WTC11 (cell line): Measurements from ENCODE around the gene MAPK8IP1. TPM values are rescaled to one million over a fixed set of nuclear protein-coding genes. Genes with fewer than 3 reads are reported as not detected.
A peak's percentile ranks its signal among the peaks of the same experiment; 100 is the strongest.

Experiments used
- ATAC-seq: fragments of 200-7000 bp; cut with Tn5 transposase; 2 replicates; pipeline ENCODE4 v1.10.0; 2021; ENCODE audit warnings: mild to moderate bottlenecking, moderate library complexity
- CTCF ChIA-PET: fragments of 300-600 bp; sonication (Branson Sonifier 250); formaldehyde crosslinking; loops from one replicate; lab custom pipeline; 2021; ENCODE audit warnings: antibody characterized with exemption; lab: Charles Lee
- POLR2A ChIA-PET: fragments of 350-600 bp; sonication (Branson Sonifier 250); formaldehyde crosslinking; loops from one replicate; lab custom pipeline; 2021; ENCODE audit warnings: antibody characterized with exemption; lab: Charles Lee
- DNase-seq: peaks from one replicate; pipeline ENCODE4 v3.0.0; 2021; ENCODE audit warnings: low spot score
- H3K27ac Mint-ChIP-seq: 2 replicates; pipeline ENCODE4 v1.8.0; 2021; ENCODE audit warnings: mixed read lengths
- H3K27me3 Mint-ChIP-seq: 2 replicates; pipeline ENCODE4 v1.8.0; 2021; ENCODE audit warnings: low read depth, mild to moderate bottlenecking, moderate library complexity, mixed read lengths
- H3K36me3 Mint-ChIP-seq: 2 replicates; pipeline ENCODE4 v1.8.0; 2021; ENCODE audit warnings: mixed read lengths
- H3K4me1 Mint-ChIP-seq: 2 replicates; pipeline ENCODE4 v1.8.0; 2022; ENCODE audit warnings: mixed read lengths
- H3K4me3 Mint-ChIP-seq: 2 replicates; pipeline ENCODE4 v1.8.0; 2021; ENCODE audit warnings: mild to moderate bottlenecking, moderate library complexity, mixed read lengths
- H3K9me3 Mint-ChIP-seq: 2 replicates; pipeline ENCODE4 v1.8.0; 2021; ENCODE audit warnings: mixed read lengths
- ELF4 ChIP-seq: sonication (generic); formaldehyde crosslinking; IDR thresholded peaks from 2 replicates; pipeline ENCODE4 v1.8.1; 2022; ENCODE audit warnings: low read depth, mild to moderate bottlenecking, moderate library complexity, missing genetic modification reagents
- ESRRA ChIP-seq: sonication (generic); formaldehyde crosslinking; IDR thresholded peaks from 2 replicates; pipeline ENCODE4 v1.8.1; 2022; ENCODE audit warnings: mild to moderate bottlenecking, missing genetic modification reagents, borderline replicate concordance
- ETV6 ChIP-seq: sonication (generic); formaldehyde crosslinking; IDR thresholded peaks from 2 replicates; pipeline ENCODE4 v1.8.1; 2022; ENCODE audit warnings: mild to moderate bottlenecking, missing genetic modification reagents
- PRRX2 ChIP-seq: fragments of 250-450 bp; sonication (Bioruptor Pico); IDR thresholded peaks from 2 replicates; pipeline ENCODE4 v1.8.0; 2021; ENCODE audit warnings: mild to moderate bottlenecking
- RORB ChIP-seq: fragments of 250-450 bp; sonication (Bioruptor Pico); IDR thresholded peaks from 2 replicates; pipeline ENCODE4 v1.9.0; 2021; ENCODE audit warnings: mild to moderate bottlenecking
- SP1 ChIP-seq: sonication (generic); formaldehyde crosslinking; conservative IDR thresholded peaks from 2 replicates; pipeline ENCODE4 v1.8.1; 2022; ENCODE audit warnings: missing genetic modification reagents
- TEAD1 ChIP-seq: sonication (generic); formaldehyde crosslinking; IDR thresholded peaks from 2 replicates; pipeline ENCODE4 v1.8.0; 2022; ENCODE audit warnings: mild to moderate bottlenecking, missing genetic modification reagents
- total RNA-seq: library from RNA; stranded (reverse); gene quantifications from 3 replicates; pipeline ENCODE4 v1.2.3, GENCODE V29; 2021
- TF ChIP-seq, protein P1 (sequence below): sonication (generic); formaldehyde crosslinking; IDR thresholded peaks from 2 replicates; pipeline ENCODE4 v1.8.0; 2022; ENCODE audit warnings: mild to moderate bottlenecking, missing genetic modification reagents
- TF ChIP-seq, protein P2 (sequence below): sonication (generic); formaldehyde crosslinking; IDR thresholded peaks from 2 replicates; pipeline ENCODE4 v1.8.1; 2022; ENCODE audit warnings: mild to moderate bottlenecking, moderate library complexity, missing genetic modification reagents
- TF ChIP-seq, protein P3 (sequence below): fragments of 250-450 bp; sonication (Bioruptor Pico); IDR thresholded peaks from 2 replicates; pipeline ENCODE4 v1.8.0; 2021; ENCODE audit warnings: mild to moderate bottlenecking
- TF ChIP-seq, protein P4 (sequence below): sonication (generic); formaldehyde crosslinking; IDR thresholded peaks from 2 replicates; pipeline ENCODE4 v1.8.1; 2022; ENCODE audit warnings: low read depth, mild to moderate bottlenecking, moderate library complexity, missing genetic modification reagents, borderline replicate concordance
- TF ChIP-seq, protein P5 (sequence below): sonication (generic); formaldehyde crosslinking; IDR thresholded peaks from 2 replicates; pipeline ENCODE4 v1.8.0; 2022; ENCODE audit warnings: mild to moderate bottlenecking, missing genetic modification reagents
- TF ChIP-seq, protein P6 (sequence below): sonication (generic); formaldehyde crosslinking; IDR thresholded peaks from 2 replicates; pipeline ENCODE4 v1.8.1; 2022; ENCODE audit warnings: mild to moderate bottlenecking, missing genetic modification reagents, moderate library complexity, borderline replicate concordance
- TF ChIP-seq, protein P7 (sequence below): sonication (generic); formaldehyde crosslinking; IDR thresholded peaks from 2 replicates; pipeline ENCODE4 v1.8.1; 2023; ENCODE audit warnings: mild to moderate bottlenecking, missing genetic modification reagents, moderate library complexity
- TF ChIP-seq, protein P8 (sequence below): fragments of 250-450 bp; sonication (Bioruptor Pico); IDR thresholded peaks from 2 replicates; pipeline ENCODE4 v1.9.0; 2021; ENCODE audit warnings: mild to moderate bottlenecking

Gene MAPK8IP1
- total RNA-seq, 1 experiment from 2014 or later: 34.1 TPM

DNA sequence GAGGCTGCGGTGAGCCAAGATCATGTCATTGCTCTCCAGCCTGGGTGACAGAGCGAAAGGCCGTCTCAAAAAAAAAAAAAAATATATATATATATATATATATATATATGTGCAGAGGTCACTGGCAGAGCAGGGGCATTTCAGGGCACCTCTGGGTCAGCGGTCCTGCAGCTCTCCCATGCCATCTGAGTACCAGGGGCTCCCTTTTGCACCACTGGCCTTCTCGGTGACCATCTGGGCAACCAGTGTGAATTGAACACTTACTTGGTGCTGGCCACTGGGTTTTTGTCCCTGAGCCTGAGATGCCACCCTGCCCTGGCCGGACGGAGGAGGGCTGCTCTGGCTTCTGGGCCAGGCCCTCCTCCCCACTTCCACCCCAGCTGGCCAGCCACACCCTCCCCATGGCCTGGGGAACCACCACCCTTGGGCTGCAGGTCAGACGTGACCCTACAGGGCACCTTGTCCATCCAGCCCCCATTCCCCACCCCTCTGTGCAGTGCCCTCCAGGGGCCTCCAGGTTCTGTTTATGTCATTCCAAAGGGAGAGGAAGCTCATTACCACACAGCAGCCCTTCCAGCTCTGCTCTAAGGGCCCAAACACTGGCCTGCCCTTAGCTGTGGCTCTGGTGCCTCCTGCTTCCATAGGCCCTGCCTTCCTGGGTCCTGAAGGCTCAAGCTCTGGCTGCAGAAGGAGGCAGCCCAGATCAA, 10.3 kb downstream of the MAPK8IP1 start:
- TF ChIP-seq, protein P1, sequence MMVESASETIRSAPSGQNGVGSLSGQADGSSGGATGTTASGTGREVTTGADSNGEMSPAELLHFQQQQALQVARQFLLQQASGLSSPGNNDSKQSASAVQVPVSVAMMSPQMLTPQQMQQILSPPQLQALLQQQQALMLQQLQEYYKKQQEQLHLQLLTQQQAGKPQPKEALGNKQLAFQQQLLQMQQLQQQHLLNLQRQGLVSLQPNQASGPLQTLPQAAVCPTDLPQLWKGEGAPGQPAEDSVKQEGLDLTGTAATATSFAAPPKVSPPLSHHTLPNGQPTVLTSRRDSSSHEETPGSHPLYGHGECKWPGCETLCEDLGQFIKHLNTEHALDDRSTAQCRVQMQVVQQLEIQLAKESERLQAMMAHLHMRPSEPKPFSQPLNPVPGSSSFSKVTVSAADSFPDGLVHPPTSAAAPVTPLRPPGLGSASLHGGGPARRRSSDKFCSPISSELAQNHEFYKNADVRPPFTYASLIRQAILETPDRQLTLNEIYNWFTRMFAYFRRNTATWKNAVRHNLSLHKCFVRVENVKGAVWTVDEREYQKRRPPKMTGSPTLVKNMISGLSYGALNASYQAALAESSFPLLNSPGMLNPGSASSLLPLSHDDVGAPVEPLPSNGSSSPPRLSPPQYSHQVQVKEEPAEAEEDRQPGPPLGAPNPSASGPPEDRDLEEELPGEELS (CRISPR knock-in tag): no peak
- TF ChIP-seq ESRRA (no peak), RORB (CRISPR knock-in tag) (no peak), ETV6 (CRISPR knock-in tag) (no peak), PRRX2 (CRISPR knock-in tag) (no peak)
- TF ChIP-seq, protein P2, sequence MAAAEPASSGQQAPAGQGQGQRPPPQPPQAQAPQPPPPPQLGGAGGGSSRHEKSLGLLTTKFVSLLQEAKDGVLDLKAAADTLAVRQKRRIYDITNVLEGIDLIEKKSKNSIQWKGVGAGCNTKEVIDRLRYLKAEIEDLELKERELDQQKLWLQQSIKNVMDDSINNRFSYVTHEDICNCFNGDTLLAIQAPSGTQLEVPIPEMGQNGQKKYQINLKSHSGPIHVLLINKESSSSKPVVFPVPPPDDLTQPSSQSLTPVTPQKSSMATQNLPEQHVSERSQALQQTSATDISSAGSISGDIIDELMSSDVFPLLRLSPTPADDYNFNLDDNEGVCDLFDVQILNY (CRISPR knock-in tag): no peak
- TF ChIP-seq, protein P3, sequence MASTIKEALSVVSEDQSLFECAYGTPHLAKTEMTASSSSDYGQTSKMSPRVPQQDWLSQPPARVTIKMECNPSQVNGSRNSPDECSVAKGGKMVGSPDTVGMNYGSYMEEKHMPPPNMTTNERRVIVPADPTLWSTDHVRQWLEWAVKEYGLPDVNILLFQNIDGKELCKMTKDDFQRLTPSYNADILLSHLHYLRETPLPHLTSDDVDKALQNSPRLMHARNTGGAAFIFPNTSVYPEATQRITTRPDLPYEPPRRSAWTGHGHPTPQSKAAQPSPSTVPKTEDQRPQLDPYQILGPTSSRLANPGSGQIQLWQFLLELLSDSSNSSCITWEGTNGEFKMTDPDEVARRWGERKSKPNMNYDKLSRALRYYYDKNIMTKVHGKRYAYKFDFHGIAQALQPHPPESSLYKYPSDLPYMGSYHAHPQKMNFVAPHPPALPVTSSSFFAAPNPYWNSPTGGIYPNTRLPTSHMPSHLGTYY (CRISPR knock-in tag): no peak
- TF ChIP-seq, protein P4, sequence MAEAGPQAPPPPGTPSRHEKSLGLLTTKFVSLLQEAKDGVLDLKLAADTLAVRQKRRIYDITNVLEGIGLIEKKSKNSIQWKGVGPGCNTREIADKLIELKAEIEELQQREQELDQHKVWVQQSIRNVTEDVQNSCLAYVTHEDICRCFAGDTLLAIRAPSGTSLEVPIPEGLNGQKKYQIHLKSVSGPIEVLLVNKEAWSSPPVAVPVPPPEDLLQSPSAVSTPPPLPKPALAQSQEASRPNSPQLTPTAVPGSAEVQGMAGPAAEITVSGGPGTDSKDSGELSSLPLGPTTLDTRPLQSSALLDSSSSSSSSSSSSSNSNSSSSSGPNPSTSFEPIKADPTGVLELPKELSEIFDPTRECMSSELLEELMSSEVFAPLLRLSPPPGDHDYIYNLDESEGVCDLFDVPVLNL (CRISPR knock-in tag): no peak
- TF ChIP-seq, protein P5, sequence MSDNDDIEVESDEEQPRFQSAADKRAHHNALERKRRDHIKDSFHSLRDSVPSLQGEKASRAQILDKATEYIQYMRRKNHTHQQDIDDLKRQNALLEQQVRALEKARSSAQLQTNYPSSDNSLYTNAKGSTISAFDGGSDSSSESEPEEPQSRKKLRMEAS: 0 out of 2 replicates have a peak, but pooled peaks have one; percentile 10
- no peaks in the 10 kb centered on the region for H3K9me3 Mint-ChIP-seq
- DNase-seq: no peak
- H3K4me1 Mint-ChIP-seq: peaks cover 34% of the 10 kb centered on the region
- ATAC-seq: no peak
- ChIA-PET POLR2A (interaction anchor here (0.6 to 2.1 kb wide), 6 partner anchors 9 to 23 kb away, joined by 3 to 8 read pairs (median 3); partner anchors contain the start of gene PEX16), CTCF (interaction anchor here (0.8 to 4.3 kb wide), 9 partner anchors 9 to 419 kb away, joined by 3 to 33 read pairs (median 4); partner anchors contain the start of genes LARGE2 and PEX16)
- H3K27me3 Mint-ChIP-seq: peaks cover 4% of the 10 kb centered on the region
- H3K27ac Mint-ChIP-seq: 0 out of 2 replicates have a peak overlapping the region, but pooled peaks have one; percentile 15
- H3K4me3 Mint-ChIP-seq: no peak overlapping the region
- no peaks in the 10 kb centered on the region for H3K36me3 Mint-ChIP-seq

DNA sequence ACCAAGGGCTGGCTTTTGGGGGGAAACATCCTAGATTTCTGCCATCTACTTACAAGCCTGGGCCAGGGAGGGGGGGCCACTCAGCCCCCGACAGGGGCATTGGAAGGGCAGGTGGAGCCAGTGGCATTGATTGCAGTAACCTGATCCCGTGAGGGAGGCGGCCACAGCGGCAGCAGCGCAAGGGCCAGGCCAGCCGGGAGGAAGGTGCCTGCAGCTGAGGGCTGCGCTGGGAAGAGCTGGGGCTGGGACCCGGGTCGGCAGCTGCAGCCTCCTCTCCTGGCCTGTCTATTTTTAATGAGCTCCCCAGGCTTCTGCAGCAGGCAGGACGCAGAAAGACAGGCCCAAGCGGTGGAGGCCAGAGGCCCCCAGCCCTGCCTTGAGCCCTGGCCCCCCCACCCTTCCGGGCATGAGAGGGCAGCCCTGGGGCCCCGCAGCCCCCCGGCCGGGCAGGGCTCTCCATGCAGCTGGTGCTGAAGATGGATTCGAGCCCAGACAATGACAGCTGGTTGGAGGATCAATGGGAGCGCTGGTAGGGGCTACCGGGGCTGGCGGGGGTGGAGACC, 11.1 kb downstream of the MAPK8IP1 start:
- ChIA-PET POLR2A (interaction anchor here (1.0 to 2.1 kb wide), 6 partner anchors 9 to 25 kb away, joined by 3 to 8 read pairs (median 4); partner anchors contain the start of genes LARGE2 and PEX16), CTCF (interaction anchor here (0.7 to 4.3 kb wide), 11 partner anchors 10 to 496 kb away, joined by 3 to 33 read pairs (median 4); partner anchors contain the start of genes LARGE2 and PEX16)
- ATAC-seq (peak; percentile 61), DNase-seq (peak; percentile 82)
- H3K36me3 Mint-ChIP-seq: no peaks in the 10 kb centered on the region
- H3K27me3 Mint-ChIP-seq: peaks cover 6% of the 10 kb centered on the region
- H3K27ac Mint-ChIP-seq: no peak overlapping the region
- peaks cover 38% of the 10 kb centered on the region for H3K4me1 Mint-ChIP-seq
- H3K9me3 Mint-ChIP-seq: no peaks in the 10 kb centered on the region
- TF ChIP-seq, protein P6, sequence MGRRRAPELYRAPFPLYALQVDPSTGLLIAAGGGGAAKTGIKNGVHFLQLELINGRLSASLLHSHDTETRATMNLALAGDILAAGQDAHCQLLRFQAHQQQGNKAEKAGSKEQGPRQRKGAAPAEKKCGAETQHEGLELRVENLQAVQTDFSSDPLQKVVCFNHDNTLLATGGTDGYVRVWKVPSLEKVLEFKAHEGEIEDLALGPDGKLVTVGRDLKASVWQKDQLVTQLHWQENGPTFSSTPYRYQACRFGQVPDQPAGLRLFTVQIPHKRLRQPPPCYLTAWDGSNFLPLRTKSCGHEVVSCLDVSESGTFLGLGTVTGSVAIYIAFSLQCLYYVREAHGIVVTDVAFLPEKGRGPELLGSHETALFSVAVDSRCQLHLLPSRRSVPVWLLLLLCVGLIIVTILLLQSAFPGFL (CRISPR knock-in tag): no peak
- 0 out of 2 replicates have a peak, but pooled peaks have one; percentile 40 for TF ChIP-seq ETV6 (CRISPR knock-in tag)
- 0 out of 2 replicates have a peak, but pooled peaks have one; percentile 30 for TF ChIP-seq TEAD1 (CRISPR knock-in tag)
- TF ChIP-seq, protein P7, sequence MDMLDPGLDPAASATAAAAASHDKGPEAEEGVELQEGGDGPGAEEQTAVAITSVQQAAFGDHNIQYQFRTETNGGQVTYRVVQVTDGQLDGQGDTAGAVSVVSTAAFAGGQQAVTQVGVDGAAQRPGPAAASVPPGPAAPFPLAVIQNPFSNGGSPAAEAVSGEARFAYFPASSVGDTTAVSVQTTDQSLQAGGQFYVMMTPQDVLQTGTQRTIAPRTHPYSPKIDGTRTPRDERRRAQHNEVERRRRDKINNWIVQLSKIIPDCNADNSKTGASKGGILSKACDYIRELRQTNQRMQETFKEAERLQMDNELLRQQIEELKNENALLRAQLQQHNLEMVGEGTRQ: 0 out of 2 replicates have a peak, but pooled peaks have one; percentile 27
- no peak for TF ChIP-seq ELF4
- 0 out of 2 replicates have a peak, but pooled peaks have one; percentile 44 for TF ChIP-seq SP1 (CRISPR knock-in tag)
- TF ChIP-seq, protein P5: 0 out of 2 replicates have a peak, but pooled peaks have one; percentile 41
- TF ChIP-seq, protein P8, sequence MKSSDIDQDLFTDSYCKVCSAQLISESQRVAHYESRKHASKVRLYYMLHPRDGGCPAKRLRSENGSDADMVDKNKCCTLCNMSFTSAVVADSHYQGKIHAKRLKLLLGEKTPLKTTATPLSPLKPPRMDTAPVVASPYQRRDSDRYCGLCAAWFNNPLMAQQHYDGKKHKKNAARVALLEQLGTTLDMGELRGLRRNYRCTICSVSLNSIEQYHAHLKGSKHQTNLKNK (CRISPR knock-in tag): no peak
- no peak overlapping the region for H3K4me3 Mint-ChIP-seq
